GM23338 (cell line): ENCODE measurements around the gene CMSS1.

Source experiments
- CTCF ChIP-seq, 2 experiments: fragments of 200-600 bp in 1 of 2; sonication (generic) in 1 of 2; conservative IDR thresholded peaks; 2 replicates each; pipeline versions ENCODE4 v1.5.1 to v1.6.1; 2016 to 2017; ENCODE audit warnings: antibody characterized with exemption in 2 of 2, low read depth in 2 of 2, mild to moderate bottlenecking in 2 of 2, moderate library complexity in 1 of 2
- EZH2 ChIP-seq: fragments of 200-600 bp; sonication (generic); IDR thresholded peaks from one replicate; pipeline ENCODE4 v1.8.0; 2017; ENCODE audit warnings: antibody characterized with exemption, mild to moderate bottlenecking, low read depth; ENCODE audit not compliant: unreplicated experiment
- EZH2phosphoT487 ChIP-seq: fragments of 200-600 bp; sonication (generic); IDR thresholded peaks from one replicate; pipeline ENCODE4 v1.8.1; 2018; ENCODE audit warnings: antibody characterized with exemption; ENCODE audit not compliant: unreplicated experiment
- POLR2AphosphoS5 ChIP-seq: IDR thresholded peaks from 2 replicates; pipeline ENCODE4 v1.6.1; 2016; ENCODE audit warnings: antibody characterized with exemption, low read depth
- ZNF114 ChIP-seq: fragments of 250-450 bp; sonication (Bioruptor Pico); IDR thresholded peaks from 2 replicates; pipeline ENCODE4 v1.5.0; 2020; ENCODE audit warnings: mild to moderate bottlenecking, moderate library complexity

- TF ChIP-seq CTCF (conservative IDR thresholded peaks at IDR 0.05; ENCODE audit: low read depth in 2 of 2), result no peak
- TF ChIP-seq EZH2, result no peak
- no peak for TF ChIP-seq POLR2AphosphoS5
- no peak for TF ChIP-seq EZH2phosphoT487
- TF ChIP-seq ZNF114 (CRISPR knock-in tag), result no peak
Observed at GRCh38 chr3:99795573-99795972, 22.1 kb upstream of the CMSS1 start.
